Fibroblast of skin of left quadriceps (primary cell): Measurements from ENCODE around the gene TMEM255A.

Experiments used
- DNase-seq, 2 experiments: peaks; one replicate each; pipeline ENCODE4 v3.0.0-alpha.2; 2013; ENCODE audit warnings: low read depth in 2 of 2

The TMEM255A gene

GRCh38 chrX:120269373-120270035 is 41.8 kb downstream of the TMEM255A start:
- no peak for DNase-seq

- DNase-seq, result no peak
Observed at GRCh38 chrX:120264341-120264740, 46.9 kb downstream of the TMEM255A start.

- DNase-seq, result no peak
Observed at GRCh38 chrX:120262859-120263708, 48.2 kb downstream of the TMEM255A start.

- no peak for DNase-seq
Observed at GRCh38 chrX:120260369-120260768, 50.9 kb downstream of the TMEM255A start.

- no peak for DNase-seq
Observed at GRCh38 chrX:120253784-120254183, 57.5 kb downstream of the TMEM255A start.

GRCh38 chrX:120251471-120252011 is 59.7 kb downstream of the TMEM255A start:
- DNase-seq, result no peak

- peak; percentile 84 to 88 for DNase-seq
Observed at GRCh38 chrX:120250522-120251271, 60.6 kb downstream of the TMEM255A start, which contains the start of gene ZBTB33. Gene ZBTB33 (plus strand): TSS chrX:120250812. CDS start chrX:120253416, 2,604 bp downstream.

GRCh38 chrX:120244735-120245498 is 66.3 kb downstream of the TMEM255A start:
- DNase-seq, result peak; percentile 51 to 55

GRCh38 chrX:120244395-120244734 is 66.9 kb downstream of the TMEM255A start:
- DNase-seq, result no peak

GRCh38 chrX:120242813-120243212 is 68.4 kb downstream of the TMEM255A start:
- no peak for DNase-seq

- DNase-seq, result no peak
Observed at GRCh38 chrX:120238933-120239332, 72.3 kb downstream of the TMEM255A start.

- no peak for DNase-seq
Observed at GRCh38 chrX:120236687-120237479, 74.4 kb downstream of the TMEM255A start.

GRCh38 chrX:120235284-120235683 is 76.0 kb downstream of the TMEM255A start:
- no peak for DNase-seq

GRCh38 chrX:120228187-120228908 is 82.9 kb downstream of the TMEM255A start:
- DNase-seq, result no peak

GRCh38 chrX:120224388-120224787 is 86.9 kb downstream of the TMEM255A start:
- DNase-seq, result no peak

GRCh38 chrX:120223374-120223773 is 87.9 kb downstream of the TMEM255A start:
- DNase-seq, result no peak

GRCh38 chrX:120213438-120214265 is 97.6 kb downstream of the TMEM255A start:
- peak; percentile 3 to 14 for DNase-seq
